NCI-H1930 (cell line): ENCODE data around the gene OGA.

Experiments
- DNase-seq, 2 experiments: peaks; one replicate each; lab custom pipeline; 2025; lab: John Stamatoyannopoulos, UW

OGA gene

DNA sequence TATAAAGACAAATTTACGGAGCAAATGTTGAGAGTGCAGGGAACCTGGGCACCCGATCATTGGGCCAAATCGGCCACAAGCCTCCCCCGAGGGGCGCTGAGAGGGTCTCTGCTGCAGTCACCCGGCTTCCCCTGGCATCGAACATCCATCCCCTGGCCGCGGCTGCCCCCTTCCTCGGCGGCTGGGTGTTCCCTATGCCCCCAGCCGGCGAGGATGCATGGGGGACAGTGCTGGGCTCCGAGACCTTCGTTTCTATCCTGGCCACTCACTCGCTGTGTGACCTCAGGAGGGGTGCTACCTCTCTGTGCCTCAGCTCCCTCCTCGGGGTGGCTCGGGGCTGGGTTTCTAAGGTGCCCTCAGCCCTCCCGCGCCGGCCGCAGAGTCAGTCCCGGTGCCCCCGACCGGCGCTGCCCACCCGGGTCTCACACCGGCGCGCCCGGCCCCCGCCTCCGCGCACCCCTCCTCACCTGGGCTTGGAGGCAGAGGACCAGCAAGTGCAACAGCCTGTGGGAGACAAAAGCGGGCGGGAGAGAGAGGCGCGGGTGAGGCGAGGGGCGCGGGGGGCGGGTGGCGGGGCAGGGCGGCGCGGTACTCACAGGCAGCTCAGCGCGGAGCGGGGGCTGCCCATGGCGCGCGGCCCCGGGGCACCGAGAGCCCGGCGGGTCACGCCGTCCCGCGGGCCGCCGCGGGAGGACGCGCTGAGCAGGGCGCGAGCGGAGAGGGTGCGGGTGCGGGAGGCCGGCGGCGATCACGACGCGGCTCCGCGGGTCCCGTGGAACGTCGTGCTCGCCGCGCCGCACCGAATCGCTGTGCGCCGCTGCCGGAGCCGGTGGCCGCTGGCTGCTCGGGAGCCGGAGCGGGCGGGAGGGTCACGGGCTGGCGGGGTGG lies 42.7 kb downstream of the OGA start, which contains the start of gene FGF8:
FGF8 (minus strand) TSS at position 842 of the 888 bp plus-strand sequence; CDS start at position 628, 214 bp downstream.
- no peak for DNase-seq

- DNase-seq: no peak
Measured at GRCh38 chr10:101774589-101775272, 43.5 kb downstream of the OGA start.

DNA sequence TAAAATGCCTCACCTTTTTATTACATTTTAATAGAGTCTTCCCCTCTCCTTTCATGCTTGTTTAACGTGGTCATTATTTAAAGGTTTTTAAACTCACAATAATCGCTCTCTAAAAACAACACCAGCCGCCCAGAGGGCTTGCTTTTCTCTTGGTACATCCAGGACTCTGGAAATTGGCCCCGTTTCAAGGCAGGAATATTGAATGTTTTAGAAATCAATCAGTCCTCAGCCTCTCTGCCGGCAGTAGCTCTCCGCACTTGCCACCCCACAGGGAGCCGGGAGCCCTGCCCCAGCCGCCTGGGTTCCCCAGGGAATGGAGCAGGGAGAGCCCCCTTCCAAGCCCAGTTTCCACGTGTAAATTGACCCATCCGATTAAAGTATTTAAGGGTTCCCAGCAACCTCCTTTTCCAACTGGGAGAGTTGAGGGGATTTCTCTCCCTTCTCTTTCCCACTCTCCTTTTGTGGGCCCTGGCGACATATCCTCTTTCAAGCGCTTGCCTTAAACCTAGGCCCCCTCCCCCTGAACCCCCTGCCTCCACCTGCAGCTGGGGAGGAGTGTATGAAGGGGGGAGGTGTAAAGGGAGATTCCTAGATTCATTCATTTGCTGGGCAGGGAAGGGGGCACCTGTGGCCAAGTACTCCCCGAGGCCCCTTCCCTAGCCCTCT lies 44.2 kb downstream of the OGA start:
- no peak for DNase-seq

DNA sequence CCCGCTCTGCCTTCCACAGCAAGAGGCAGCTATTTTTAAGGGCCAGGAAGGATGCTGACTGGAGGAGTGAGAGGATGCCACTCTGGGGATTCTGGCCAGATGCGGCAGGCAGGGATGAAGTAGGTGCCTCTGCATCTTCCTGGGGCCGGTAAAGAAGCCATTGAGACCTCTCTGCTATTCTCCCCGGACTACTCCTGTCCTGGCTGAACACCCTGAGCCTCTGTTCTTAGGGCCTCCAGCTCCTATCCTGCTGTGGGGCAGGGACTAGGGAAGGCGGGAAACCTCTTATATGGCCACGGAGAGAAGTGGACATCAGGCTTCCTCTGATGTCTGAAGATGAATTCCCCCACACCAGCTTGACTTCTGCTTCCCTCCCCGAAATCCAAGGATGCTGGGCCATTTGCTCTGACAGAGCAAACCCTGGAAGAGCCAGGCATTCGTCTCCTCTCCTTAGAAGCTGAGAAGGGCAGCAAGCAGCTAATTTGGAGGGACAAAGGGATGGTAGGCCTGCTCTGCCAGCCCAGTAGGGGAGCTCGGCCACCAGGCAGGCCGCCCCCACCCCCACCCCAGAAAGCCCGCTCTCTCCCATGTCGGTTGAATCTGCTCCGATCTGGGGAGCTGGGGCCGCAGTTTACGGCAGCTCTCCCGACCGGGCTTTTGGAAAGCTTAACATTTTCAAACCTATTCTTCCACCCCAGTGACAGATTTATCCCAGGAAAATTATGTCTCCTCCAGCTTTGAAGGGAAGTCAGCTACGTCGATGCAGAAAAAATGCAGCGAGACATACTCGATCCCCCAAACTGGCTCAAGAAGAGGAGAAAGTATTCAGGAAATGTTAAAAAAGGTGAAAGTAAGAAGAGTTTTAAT lies 45.1 kb downstream of the OGA start:
- DNase-seq: no peak

- DNase-seq: no peak
Measured at GRCh38 chr10:101772017-101772894, 46.0 kb downstream of the OGA start.

GRCh38 chr10:101771380-101771779 lies 46.9 kb downstream of the OGA start:
- no peak for DNase-seq

DNA sequence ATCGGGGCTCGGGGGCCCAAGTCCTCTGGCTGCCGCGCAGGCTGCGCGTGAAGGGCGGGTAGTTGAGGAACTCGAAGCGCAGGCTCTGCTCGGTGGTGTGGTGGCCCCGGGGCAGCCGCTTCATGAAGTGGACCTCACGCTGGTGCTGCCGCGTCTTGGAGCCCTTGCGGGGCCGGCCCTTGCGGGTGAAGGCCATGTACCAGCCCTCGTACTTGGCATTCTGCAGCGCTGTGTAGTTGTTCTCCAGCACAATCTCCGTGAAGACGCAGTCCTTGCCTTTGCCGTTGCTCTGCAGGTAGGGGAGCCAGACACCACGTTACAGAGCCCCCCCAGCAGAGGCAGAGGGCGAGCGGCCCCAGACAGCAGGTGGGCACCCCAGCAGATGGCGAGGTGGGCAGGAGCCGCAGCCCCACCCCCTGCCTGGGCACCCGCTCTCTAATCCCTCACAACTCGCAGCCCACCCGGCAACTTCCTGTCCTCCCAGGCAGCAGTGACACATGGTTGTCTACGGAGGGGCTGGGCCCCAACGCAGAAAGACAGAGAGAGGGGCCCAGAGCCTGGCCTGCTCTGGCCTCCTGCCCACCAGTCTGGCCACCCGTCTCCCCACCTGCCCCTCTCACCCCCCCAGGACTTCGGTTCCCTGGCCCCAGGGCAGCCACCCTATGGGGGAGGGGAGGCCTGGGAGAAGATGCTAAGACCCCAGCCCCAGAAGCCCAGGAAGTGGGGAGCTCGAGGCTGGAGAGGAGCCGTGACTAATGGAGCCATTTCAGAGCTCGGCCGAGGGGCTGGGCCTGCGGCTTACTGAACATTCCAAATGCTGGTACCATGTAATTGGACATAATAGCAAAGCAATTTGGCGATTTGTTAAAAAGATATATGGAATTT lies 47.7 kb downstream of the OGA start:
- no peak for DNase-seq

- no peak for DNase-seq
Measured at GRCh38 chr10:101769541-101770180, 48.6 kb downstream of the OGA start.

- DNase-seq: no peak
Measured at GRCh38 chr10:101768791-101769170, 49.5 kb downstream of the OGA start.

DNA sequence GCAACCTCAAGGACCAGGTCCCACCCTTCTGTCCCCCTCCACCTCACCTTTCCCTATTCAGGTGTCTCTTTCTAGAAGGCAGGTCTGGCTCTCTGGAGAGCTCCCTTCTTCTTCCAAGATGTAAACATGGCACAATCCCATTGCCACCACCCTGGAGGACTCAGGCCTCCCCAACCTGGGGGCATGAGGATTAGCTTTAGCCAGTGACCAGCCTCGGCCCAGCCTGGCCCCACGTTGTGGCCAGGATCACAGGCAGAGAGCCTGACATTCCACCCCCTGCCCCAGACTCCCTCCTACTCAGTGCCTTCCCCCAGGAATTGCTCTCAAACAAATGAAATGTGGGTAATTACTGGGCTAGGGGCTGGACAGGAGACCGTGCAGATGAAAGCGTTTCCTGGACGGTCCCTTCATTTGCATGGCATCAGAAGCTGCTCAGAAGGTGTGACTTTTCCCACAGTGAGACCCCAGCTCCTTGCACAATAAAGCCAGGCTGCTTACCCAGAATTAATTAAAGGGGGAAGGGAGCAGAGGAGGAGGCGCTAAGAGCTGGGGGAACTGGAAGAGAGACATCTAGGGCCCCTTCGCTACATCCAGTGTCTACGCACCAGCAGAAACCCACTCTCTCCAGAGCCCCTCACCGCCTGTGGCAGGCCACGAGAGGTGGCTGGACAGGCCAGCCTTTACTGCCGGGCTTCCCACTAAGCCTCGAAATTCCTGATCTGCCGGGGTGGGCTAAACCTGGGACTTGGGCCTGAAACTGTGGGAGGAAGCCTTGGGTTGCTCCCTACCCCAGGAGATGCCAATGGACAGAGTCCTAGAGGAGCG lies 50.1 kb downstream of the OGA start:
- no peak for DNase-seq

DNA sequence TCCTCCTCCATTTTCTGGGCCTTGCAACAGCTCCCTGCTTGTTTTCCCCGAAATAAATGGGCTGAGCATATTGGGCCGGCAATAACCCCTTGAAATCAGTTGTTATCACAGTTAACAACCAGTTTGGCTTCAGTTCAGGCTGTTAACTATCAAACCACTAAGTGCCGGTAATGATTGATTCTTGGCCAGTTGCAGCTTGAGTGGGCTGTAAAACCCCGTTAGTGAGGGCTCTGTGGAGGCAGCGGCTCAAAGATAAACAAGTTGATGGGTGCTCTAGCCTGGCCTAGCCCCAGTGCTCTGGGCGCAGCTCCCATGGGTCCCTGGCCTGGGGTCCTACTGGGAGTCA lies 50.7 kb downstream of the OGA start:
- DNase-seq: no peak

DNA sequence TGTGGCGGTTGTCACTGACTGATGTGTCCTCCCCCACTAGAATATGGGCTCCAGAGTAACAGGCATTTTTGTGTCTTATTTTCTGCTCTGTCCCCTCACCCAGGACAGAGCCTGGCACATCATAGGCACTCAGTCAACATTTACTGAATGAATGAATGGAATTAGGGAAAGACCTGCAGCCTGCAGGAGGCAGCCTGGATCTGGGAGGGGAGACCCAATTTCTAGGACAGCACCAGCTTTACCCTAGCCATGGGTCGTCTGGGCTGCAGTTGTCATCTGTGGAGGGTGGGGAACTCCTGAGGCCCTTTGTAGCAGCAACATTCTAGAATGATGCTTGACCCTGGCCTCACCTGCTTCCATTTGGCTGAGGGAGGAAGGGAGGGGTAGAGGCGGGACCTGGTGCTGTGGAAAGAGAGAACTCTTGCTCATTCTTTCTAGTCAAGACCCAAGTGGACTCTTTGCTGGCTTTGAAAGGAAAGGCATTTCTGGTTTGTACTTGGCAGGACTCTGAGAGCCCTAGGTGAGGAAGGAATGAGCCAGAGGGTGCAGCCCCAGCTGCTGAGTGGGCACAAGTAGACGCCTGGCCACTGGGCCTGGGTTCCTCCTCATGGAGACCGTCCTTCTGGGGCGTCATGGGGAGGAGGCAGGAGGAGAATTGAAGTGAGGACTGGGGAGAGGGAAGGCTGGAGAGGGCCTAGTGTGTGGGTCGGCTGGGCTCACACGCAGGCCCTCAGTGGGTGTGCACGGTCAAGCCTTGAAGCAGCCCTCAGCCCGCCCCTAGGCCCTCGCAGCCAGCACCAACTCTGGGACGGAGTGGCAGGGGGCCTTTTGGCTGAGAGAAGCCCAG lies 51.3 kb downstream of the OGA start:
- DNase-seq: no peak

DNA sequence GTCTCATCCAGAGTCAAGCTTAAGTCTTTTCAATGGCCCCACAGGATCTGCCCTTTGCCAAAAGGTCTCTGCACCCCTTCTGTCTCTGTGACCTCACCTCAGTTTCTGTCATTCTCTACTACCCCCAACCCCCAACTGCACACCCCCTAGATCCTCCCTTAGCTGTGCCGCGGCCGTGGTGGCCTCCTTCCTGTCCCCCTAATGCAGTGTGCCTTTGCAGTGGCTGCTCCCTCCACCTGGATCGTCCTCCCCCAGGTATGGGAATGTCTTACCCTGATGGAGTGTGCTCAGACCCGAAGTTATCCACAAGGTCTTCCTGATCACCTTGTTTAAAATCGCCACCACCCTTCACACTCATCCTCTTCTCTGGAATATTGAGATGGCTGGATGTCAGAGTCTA lies 51.9 kb downstream of the OGA start:
- no peak for DNase-seq

DNA sequence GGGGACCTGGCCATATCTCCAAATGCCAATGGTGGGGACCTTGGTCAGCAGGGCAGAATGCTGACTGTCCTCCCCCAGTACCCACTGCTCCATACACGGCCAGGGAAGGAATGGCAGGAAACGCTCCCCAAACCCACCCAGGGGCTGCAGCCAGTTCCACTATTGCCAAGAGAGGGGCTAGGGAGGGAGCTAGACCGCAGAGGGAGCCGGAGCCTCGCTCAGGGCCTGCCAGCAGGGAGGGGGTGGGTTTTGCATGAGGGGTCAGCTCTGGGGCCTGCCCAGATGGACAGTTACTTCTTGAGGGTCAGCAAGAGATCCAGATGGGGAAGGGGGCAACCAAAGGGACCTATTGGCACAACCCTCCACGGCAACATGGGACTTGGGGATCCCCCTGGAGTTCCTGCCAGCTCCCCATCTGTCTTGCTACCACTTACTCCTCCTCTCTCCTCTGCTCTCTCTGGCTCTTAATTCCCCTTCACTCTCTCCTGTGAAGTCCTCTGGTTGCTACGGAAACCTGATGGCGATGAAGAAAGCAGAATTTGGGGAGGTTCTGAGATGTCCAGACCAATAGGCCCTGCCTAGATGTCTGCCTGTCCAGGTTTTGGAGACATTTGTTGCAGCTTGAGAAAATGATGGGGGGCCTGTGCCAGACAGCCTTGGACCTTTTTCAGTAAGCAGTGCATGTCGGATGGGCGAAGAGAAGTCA lies 55.0 kb downstream of the OGA start:
- no peak for DNase-seq

DNA sequence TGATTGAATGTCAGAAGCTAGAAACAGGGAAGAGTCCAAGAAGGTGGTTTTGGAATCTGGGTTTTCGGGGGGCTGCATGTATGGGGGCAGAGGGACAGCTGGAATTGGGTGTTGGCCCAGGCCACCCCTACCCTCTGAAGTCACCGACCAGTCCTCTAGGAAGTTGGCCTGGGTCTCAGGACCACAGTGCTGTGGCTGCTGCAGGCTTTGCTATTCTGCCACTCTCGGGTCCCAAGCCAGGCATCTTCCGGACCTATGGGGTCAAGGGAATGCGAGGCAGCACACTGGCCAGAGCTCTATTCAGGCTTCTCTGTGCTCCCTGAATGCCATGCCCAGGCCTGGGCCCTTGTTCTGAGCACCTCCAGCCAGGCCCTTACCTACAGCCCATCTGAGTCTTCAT lies 55.5 kb downstream of the OGA start:
- no peak for DNase-seq

GRCh38 chr10:101761226-101761625 lies 57.0 kb downstream of the OGA start:
- DNase-seq: no peak

DNA sequence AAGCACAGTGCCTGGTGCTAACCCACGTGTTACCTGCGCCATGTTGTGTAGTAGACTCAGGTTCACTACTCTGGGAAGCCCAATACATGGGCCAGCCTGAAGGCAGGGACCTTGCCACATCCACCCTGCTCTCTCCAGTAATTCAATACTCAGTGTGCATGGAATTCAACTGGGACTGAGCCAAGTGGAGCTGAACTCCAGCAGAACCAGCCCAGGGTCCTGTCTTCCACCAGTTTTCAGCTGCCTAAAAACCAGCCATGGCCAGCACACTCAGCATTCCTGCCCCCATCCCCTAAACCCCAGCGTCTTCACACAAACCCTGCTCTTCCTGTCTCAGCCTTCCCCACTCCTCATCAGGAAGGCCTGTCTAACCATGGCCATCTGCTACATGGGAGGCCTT lies 57.7 kb downstream of the OGA start:
- no peak for DNase-seq
